DMS 273 (cell line): Measurements from ENCODE around the gene ABCB1.
A peak's percentile ranks its signal among the peaks of the same experiment; 100 is the strongest.
"Not testable (repeated sequence)": the region's sequence is repeated elsewhere in the genome, so short reads cannot be mapped to it uniquely, and the experiment has no call there.

Experiments used
- DNase-seq: peaks from one replicate; lab custom pipeline; 2025; ENCODE audit not compliant: unreplicated experiment; lab: John Stamatoyannopoulos, UW

The ABCB1 gene

GRCh38 chr7:87474533-87475358 lies 125.9 kb downstream of the ABCB1 start:
- DNase-seq: peak; percentile 22

GRCh38 chr7:87473986-87474385 lies 126.7 kb downstream of the ABCB1 start:
- no peak for DNase-seq

- peak; percentile 18 for DNase-seq
Measured at GRCh38 chr7:87473192-87473591, 127.5 kb downstream of the ABCB1 start.

- DNase-seq: no peak
Measured at GRCh38 chr7:87471473-87471872, 129.2 kb downstream of the ABCB1 start.

- not testable (repeated sequence) for DNase-seq
Measured at GRCh38 chr7:87469204-87469603, 131.5 kb downstream of the ABCB1 start.

GRCh38 chr7:87465534-87465880 lies 135.2 kb downstream of the ABCB1 start:
- not testable (repeated sequence) for DNase-seq

- DNase-seq: not testable (repeated sequence)
Measured at GRCh38 chr7:87464830-87465533, 135.7 kb downstream of the ABCB1 start.

GRCh38 chr7:87463982-87464381 lies 136.7 kb downstream of the ABCB1 start:
- no peak for DNase-seq

- DNase-seq: not testable (repeated sequence)
Measured at GRCh38 chr7:87460444-87460843, 140.2 kb downstream of the ABCB1 start.

- DNase-seq: no peak
Measured at GRCh38 chr7:87459941-87460340, 140.7 kb downstream of the ABCB1 start.

GRCh38 chr7:87458148-87458547 lies 142.5 kb downstream of the ABCB1 start:
- DNase-seq: no peak

GRCh38 chr7:87456247-87456646 lies 144.4 kb downstream of the ABCB1 start:
- DNase-seq: peak; percentile 77
